K562 (cell line): ENCODE results near the gene CD109.

Experiments used
- DPF2 ChIP-seq: fragments of 450-650 bp; IDR thresholded peaks from 2 replicates; pipeline ENCODE4 v1.6.1; 2016
- MLX ChIP-seq, 2 experiments: fragments of 450-650 bp in 1 of 2; sonication (generic) in 1 of 2; formaldehyde crosslinking; conservative IDR thresholded peaks; 2 replicates each; pipeline versions ENCODE4 v1.4.0 to v1.8.1; 2020 to 2022; ENCODE audit warnings: mild to moderate bottlenecking in 1 of 2, missing genetic modification reagents in 1 of 2
- ZNF146 ChIP-seq: IDR thresholded peaks from one replicate; pipeline ENCODE4 v1.6.1; 2018; ENCODE audit warnings: missing compliant biosample characterization; ENCODE audit not compliant: unreplicated experiment
- ZNF311 ChIP-seq: fragments of 250-450 bp; sonication (Bioruptor Pico); IDR thresholded peaks from 2 replicates; pipeline ENCODE4 v1.4.0; 2020; ENCODE audit warnings: mild to moderate bottlenecking, moderate library complexity

GRCh38 chr6:73648166-73648565, 47.8 kb upstream of the CD109 start:
- TF ChIP-seq DPF2, result no peak
- no peak for TF ChIP-seq ZNF146 (CRISPR knock-in tag)
- TF ChIP-seq ZNF311 (CRISPR knock-in tag), result no peak
- no peak for TF ChIP-seq MLX (CRISPR knock-in tag; conservative IDR thresholded peaks at IDR 0.05)
